Loucy (cell line): ENCODE data around the gene VMAC.

ENCODE experiments used
- H2AFZ ChIP-seq: fragments of 200-600 bp; sonication (generic); 2 replicates; pipeline ENCODE4 v1.6.0; 2016; ENCODE audit warnings: antibody characterized with exemption, mild to moderate bottlenecking, low read length, moderate library complexity
- H3F3A ChIP-seq: fragments of 200-600 bp; 2 replicates; pipeline ENCODE4 v1.6.0; 2016; ENCODE audit warnings: antibody characterized with exemption, low read depth, mild to moderate bottlenecking
- H3K27me3 ChIP-seq: fragments of 200-600 bp; sonication (generic); 2 replicates; pipeline ENCODE4 v1.6.1; 2014; ENCODE audit warnings: low read length, mild to moderate bottlenecking; ENCODE audit not compliant: insufficient read depth, poor library complexity, severe bottlenecking
- H3K36me3 ChIP-seq: fragments of 200-600 bp; sonication (generic); 2 replicates; pipeline ENCODE4 v1.6.1; 2016; ENCODE audit warnings: low read length; ENCODE audit not compliant: insufficient read depth
- H3K4me1 ChIP-seq: fragments of 200-600 bp; sonication (generic); 2 replicates; pipeline ENCODE4 v1.5.1; 2014; ENCODE audit warnings: low read length, mild to moderate bottlenecking; ENCODE audit not compliant: insufficient read depth, poor library complexity, severe bottlenecking
- H3K4me2 ChIP-seq: fragments of 200-600 bp; sonication (generic); 2 replicates; pipeline ENCODE4 v1.6.0; 2014; ENCODE audit warnings: antibody characterized with exemption, low read length, low read depth, mild to moderate bottlenecking; ENCODE audit not compliant: poor library complexity, severe bottlenecking
- H3K4me3 ChIP-seq: fragments of 200-600 bp; sonication (generic); 2 replicates; pipeline ENCODE4 v1.5.1; 2014; ENCODE audit warnings: low read length, mild to moderate bottlenecking, mixed read lengths; ENCODE audit not compliant: poor library complexity, severe bottlenecking
- H3K79me2 ChIP-seq: fragments of 200-600 bp; sonication (generic); 2 replicates; pipeline ENCODE4 v1.6.1; 2014; ENCODE audit warnings: low read length; ENCODE audit not compliant: insufficient read depth
- H3K9ac ChIP-seq: fragments of 200-600 bp; sonication (generic); 2 replicates; pipeline ENCODE4 v1.6.0; 2014; ENCODE audit warnings: mild to moderate bottlenecking, low read depth, low read length, moderate library complexity; ENCODE audit not compliant: poor library complexity, severe bottlenecking
- H3K9me2 ChIP-seq: fragments of 200-600 bp; sonication (generic); replicated peaks from 2 replicates; pipeline ENCODE4 v1.6.1; 2016; ENCODE audit warnings: low read depth, low read length, mixed read lengths
- H3K9me3 ChIP-seq: fragments of 200-600 bp; sonication (generic); 2 replicates; pipeline ENCODE4 v1.6.1; 2014; ENCODE audit warnings: mild to moderate bottlenecking, antibody characterized with exemption, low read length, low read depth; ENCODE audit not compliant: insufficient read depth
- H4K20me1 ChIP-seq: fragments of 200-600 bp; sonication (generic); 2 replicates; pipeline ENCODE4 v1.6.0; 2014; ENCODE audit warnings: antibody characterized with exemption, low read length, mild to moderate bottlenecking; ENCODE audit not compliant: insufficient read depth, poor library complexity, severe bottlenecking
- EZH2phosphoT487 ChIP-seq: fragments of 200-600 bp; IDR thresholded peaks from 2 replicates; pipeline ENCODE4 v1.6.1; 2018; ENCODE audit warnings: antibody characterized with exemption, mild to moderate bottlenecking, moderate library complexity, borderline replicate concordance
- TF ChIP-seq, protein P1 (sequence below): fragments of 200-600 bp; sonication (generic); conservative IDR thresholded peaks from 2 replicates; pipeline ENCODE4 v1.5.1; 2014; ENCODE audit warnings: mild to moderate bottlenecking, antibody characterized with exemption, low read length

Gene VMAC

DNA sequence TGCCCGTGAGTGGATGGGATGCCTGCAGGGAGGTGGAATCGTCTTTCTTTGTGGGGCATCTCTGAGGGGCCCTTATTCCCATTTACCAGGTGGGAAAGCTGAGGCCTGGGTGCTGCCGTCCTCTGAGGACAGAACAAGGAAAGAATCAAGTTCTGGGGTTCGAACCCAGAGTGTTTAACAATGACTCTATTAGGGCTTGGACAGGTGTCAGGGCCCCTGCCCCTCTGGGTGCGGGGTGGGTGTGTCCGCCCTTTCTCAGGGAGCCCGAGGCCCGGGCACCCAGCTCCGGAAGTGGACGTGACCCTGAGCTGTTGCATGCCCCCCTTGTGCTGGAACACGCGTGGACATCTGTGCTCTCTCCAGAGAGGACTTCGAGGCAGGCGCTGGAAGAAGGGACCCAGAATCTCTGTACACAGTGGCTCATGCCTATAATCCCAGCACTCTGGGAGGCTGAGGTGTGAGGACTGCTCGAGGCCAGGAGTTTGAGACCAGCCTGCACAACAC is 11.8 kb upstream of the VMAC start:
- H3K4me3 ChIP-seq = no peak overlapping the region
- no peaks in the 10 kb centered on the region for H3K27me3 ChIP-seq
- H3K79me2 ChIP-seq = peaks cover 9% of the 10 kb centered on the region; the same call in 1 of the 2 replicates
- no peak overlapping the region for H3K9ac ChIP-seq
- no peak overlapping the region for H2AFZ ChIP-seq
- no peaks in the 10 kb centered on the region for H3K9me2 ChIP-seq
- no peaks in the 10 kb centered on the region for H4K20me1 ChIP-seq
- H3F3A ChIP-seq = no peaks in the 10 kb centered on the region
- H3K9me3 ChIP-seq = no peaks in the 10 kb centered on the region
- H3K4me1 ChIP-seq = no peaks in the 10 kb centered on the region
- H3K36me3 ChIP-seq = peaks cover 18% of the 10 kb centered on the region; the same call in 1 of the 2 replicates
- TF ChIP-seq EZH2phosphoT487 = no peak
- TF ChIP-seq, protein P1, sequence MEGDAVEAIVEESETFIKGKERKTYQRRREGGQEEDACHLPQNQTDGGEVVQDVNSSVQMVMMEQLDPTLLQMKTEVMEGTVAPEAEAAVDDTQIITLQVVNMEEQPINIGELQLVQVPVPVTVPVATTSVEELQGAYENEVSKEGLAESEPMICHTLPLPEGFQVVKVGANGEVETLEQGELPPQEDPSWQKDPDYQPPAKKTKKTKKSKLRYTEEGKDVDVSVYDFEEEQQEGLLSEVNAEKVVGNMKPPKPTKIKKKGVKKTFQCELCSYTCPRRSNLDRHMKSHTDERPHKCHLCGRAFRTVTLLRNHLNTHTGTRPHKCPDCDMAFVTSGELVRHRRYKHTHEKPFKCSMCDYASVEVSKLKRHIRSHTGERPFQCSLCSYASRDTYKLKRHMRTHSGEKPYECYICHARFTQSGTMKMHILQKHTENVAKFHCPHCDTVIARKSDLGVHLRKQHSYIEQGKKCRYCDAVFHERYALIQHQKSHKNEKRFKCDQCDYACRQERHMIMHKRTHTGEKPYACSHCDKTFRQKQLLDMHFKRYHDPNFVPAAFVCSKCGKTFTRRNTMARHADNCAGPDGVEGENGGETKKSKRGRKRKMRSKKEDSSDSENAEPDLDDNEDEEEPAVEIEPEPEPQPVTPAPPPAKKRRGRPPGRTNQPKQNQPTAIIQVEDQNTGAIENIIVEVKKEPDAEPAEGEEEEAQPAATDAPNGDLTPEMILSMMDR = no peak
- H3K4me2 ChIP-seq = no peak overlapping the region

DNA sequence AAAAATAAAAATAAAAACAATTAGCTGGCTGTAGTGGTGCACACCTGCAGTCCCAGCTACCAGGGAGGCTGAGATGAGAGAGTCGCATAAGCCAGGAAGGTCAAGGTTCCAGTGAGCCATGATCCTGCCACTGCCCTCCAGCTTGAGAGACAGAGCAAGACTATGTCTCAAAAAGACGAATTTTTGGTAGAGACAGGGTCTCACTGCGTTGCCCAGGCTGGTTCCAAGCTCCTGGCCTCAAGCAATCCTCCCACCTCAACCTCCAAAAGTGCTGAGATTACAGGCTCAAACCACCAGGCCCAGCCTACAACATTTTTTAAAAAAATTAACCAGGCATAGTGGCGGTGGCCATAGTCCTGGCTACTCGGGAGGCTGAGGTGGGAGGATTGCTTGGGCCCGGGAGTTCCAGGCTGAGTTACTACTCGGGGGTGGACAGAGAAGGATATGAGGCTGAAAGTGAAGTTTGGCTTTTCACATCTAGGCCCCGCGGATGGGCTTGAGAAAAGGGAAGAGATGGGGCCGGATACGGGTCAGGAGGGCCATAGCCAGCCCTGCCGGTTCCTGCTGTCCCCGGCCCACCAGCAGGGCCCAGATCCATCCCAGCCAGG is 11.3 kb upstream of the VMAC start:
- no peaks in the 10 kb centered on the region for H3K27me3 ChIP-seq
- H3F3A ChIP-seq = no peaks in the 10 kb centered on the region
- no peaks in the 10 kb centered on the region for H3K9me3 ChIP-seq
- peaks cover 14% of the 10 kb centered on the region; the same call in 1 of the 2 replicates for H3K79me2 ChIP-seq
- H3K9ac ChIP-seq = no peak overlapping the region
- H3K36me3 ChIP-seq = peaks cover 18% of the 10 kb centered on the region; the same call in 1 of the 2 replicates
- no peaks in the 10 kb centered on the region for H3K4me1 ChIP-seq
- TF ChIP-seq, protein P1 = no peak
- no peak for TF ChIP-seq EZH2phosphoT487
- no peaks in the 10 kb centered on the region for H3K9me2 ChIP-seq
- no peak overlapping the region for H2AFZ ChIP-seq
- H4K20me1 ChIP-seq = peaks cover 4% of the 10 kb centered on the region
- H3K4me2 ChIP-seq = no peak overlapping the region
- H3K4me3 ChIP-seq = no peak overlapping the region

DNA sequence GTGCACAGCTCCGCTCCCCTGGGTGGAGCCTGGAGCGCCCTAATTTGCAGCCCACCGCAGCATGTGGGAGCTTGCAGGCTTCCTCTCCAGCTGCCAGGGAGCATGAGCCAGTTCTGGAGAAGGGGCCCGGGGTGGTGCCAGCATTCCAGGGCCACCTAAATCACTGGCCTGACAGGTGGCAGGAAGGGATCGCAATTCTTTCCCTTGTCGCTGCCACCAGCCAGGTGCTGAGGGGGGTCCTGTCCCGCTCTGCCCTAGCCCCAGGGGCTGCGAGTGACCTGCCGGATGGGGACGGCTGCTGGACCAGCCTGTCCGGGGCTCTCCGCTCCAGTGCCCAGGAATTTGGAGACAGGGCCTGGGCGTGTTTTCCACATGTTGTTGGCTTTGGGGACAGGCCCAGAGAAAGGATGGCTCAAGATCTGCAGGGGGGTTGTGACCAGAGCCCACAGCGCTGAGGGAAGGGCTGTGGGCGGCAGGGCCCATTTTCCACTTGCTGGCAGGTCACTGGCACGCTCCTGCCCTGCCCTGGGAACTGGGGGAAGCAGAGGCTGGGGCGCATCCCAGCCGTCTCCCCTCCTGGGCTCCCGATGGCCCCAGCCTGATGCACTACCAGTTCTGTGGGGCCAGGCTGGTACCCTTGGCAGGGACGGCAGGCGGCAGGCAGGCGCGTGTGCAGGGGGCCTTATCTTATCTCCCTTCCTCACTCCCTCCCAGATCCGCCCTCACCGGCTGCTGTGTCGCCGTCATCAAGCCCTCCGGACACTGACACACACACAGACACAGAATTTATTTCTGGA is 10.6 kb upstream of the VMAC start:
- Histone ChIP-seq H4K20me1 (peaks cover 4% of the 10 kb centered on the region), H3K27me3 (no peaks in the 10 kb centered on the region), H3K9ac (no peak overlapping the region), H3K4me1 (no peaks in the 10 kb centered on the region), H3K4me3 (no peak overlapping the region), H3K9me2 (no peaks in the 10 kb centered on the region), H3K9me3 (no peaks in the 10 kb centered on the region), H2AFZ (no peak overlapping the region), H3F3A (no peaks in the 10 kb centered on the region), H3K4me2 (no peak overlapping the region), H3K79me2 (peaks cover 17% of the 10 kb centered on the region; the same call in 1 of the 2 replicates), H3K36me3 (peaks cover 18% of the 10 kb centered on the region; the same call in 1 of the 2 replicates)
- no peak for TF ChIP-seq EZH2phosphoT487
